A549 (cell line): ENCODE results near the gene AIMP1.

ENCODE experiments used
- BHLHE40 ChIP-seq: IDR thresholded peaks from 2 replicates; pipeline ENCODE4 v1.6.1; 2012; ENCODE audit warnings: low read depth, low read length, inconsistent platforms
- CBX8 ChIP-seq: fragments of 200-600 bp; sonication (generic); IDR thresholded peaks from 2 replicates; pipeline ENCODE4 v1.6.1; 2016
- CEBPB ChIP-seq, 2 experiments: fragments of >200 bp in 1 of 2; sonication (Bioruptor Twin) in 1 of 2; formaldehyde crosslinking in 1 of 2; IDR thresholded peaks; 2 replicates each; pipeline ENCODE4 v1.6.1; 2012 to 2016
- CTCF ChIP-seq: fragments of >200 bp; sonication (Bioruptor Twin); formaldehyde crosslinking; IDR thresholded peaks from 3 replicates; pipeline ENCODE4 v1.5.1; 2016
- ELK1 ChIP-seq: fragments of 150-350 bp; IDR thresholded peaks from 2 replicates; pipeline ENCODE4 v1.6.1; 2014; ENCODE audit warnings: low read depth, mild to moderate bottlenecking, low read length
- EP300 ChIP-seq, 2 experiments: fragments of >200 bp; sonication (Bioruptor Twin); formaldehyde crosslinking; IDR thresholded peaks; 2 replicates in 1 of 2; 3 replicates in 1 of 2; pipeline ENCODE4 v1.6.1; 2016 to 2017
- FOSB ChIP-seq: fragments of 250-450 bp; sonication (Bioruptor Pico); IDR thresholded peaks from 2 replicates; pipeline ENCODE4 v1.5.0; 2020; ENCODE audit warnings: mild to moderate bottlenecking, moderate library complexity
- MYC ChIP-seq: IDR thresholded peaks from 2 replicates; pipeline ENCODE4 v1.6.1; 2012; ENCODE audit warnings: mild to moderate bottlenecking, inconsistent platforms, low read length, improper control_type of control experiment, borderline replicate concordance
- POLR2A ChIP-seq: IDR thresholded peaks from 2 replicates; pipeline ENCODE4 v1.6.1; 2012; ENCODE audit warnings: mild to moderate bottlenecking, low read length
- RAD21 ChIP-seq, 2 experiments: fragments of >200 bp in 1 of 2; sonication (Bioruptor Twin) in 1 of 2; formaldehyde crosslinking in 1 of 2; IDR thresholded peaks in 1 of 2; conservative IDR thresholded peaks in 1 of 2; 2 replicates in 1 of 2; 3 replicates in 1 of 2; pipeline ENCODE4 v1.6.1; 2012 to 2018; ENCODE audit warnings: inconsistent platforms in 1 of 2
- RCOR1 ChIP-seq: fragments of 150-350 bp; IDR thresholded peaks from 2 replicates; pipeline ENCODE4 v1.6.1; 2014; ENCODE audit warnings: antibody characterized with exemption, low read length, low read depth
- REST ChIP-seq: fragments of 200-600 bp; sonication (generic); IDR thresholded peaks from 2 replicates; pipeline ENCODE4 v1.6.1; 2016; ENCODE audit warnings: antibody characterized with exemption, mild to moderate bottlenecking, moderate library complexity
- TP53 ChIP-seq: fragments of 250-450 bp; sonication (Bioruptor Pico); IDR thresholded peaks from 2 replicates; pipeline ENCODE4 v1.5.0; 2021; ENCODE audit warnings: mild to moderate bottlenecking, moderate library complexity

GRCh38 chr4:106367072-106367471 is 50.7 kb downstream of the AIMP1 start:
- no peak for TF ChIP-seq CTCF
- TF ChIP-seq RAD21 (conservative IDR thresholded peaks at IDR 0.05 in 1 of 2, IDR thresholded peaks at IDR 0.05 in 1 of 2) = no peak
- TF ChIP-seq CEBPB (IDR thresholded peaks at IDR 0.05) = no peak
- no peak for TF ChIP-seq CBX8
- TF ChIP-seq FOSB (CRISPR knock-in tag) = no peak
- no peak for TF ChIP-seq MYC
- no peak for TF ChIP-seq BHLHE40
- no peak for TF ChIP-seq REST
- no peak for TF ChIP-seq POLR2A
- TF ChIP-seq EP300 (IDR thresholded peaks at IDR 0.05) = no peak
- no peak for TF ChIP-seq ELK1
- no peak for TF ChIP-seq TP53 (CRISPR knock-in tag)
- no peak for TF ChIP-seq RCOR1
